HG03159 (cell line): ENCODE results near the gene FRRS1L.
A peak's percentile ranks its signal among the peaks of the same experiment; 100 is the strongest.

Source experiments
- ATAC-seq: cut with Tn5 transposase; IDR thresholded peaks from one replicate; pipeline ENCODE4 v1.9.1; 2021; ENCODE audit warnings: mild to moderate bottlenecking, moderate library complexity; ENCODE audit not compliant: unreplicated experiment

Gene FRRS1L

DNA sequence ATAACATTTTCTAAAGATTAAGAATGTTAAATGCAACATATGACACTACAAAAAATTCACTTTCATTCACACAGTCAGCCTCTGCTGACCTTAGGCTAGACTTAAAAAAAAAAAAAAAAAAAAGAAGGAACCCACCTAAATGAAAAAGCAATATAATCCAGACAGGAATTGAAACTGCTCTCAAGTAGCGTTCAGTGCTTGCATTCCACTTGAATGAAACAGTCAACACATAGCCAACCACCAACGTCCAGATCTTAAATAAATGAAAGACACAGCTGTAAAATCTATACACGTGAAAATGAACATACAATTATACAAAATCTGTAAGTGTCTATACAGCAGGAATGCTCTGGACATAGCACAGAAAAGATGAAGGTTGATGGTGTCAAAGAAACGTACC lies 58.7 kb downstream of the FRRS1L start:
- no peak for ATAC-seq

DNA sequence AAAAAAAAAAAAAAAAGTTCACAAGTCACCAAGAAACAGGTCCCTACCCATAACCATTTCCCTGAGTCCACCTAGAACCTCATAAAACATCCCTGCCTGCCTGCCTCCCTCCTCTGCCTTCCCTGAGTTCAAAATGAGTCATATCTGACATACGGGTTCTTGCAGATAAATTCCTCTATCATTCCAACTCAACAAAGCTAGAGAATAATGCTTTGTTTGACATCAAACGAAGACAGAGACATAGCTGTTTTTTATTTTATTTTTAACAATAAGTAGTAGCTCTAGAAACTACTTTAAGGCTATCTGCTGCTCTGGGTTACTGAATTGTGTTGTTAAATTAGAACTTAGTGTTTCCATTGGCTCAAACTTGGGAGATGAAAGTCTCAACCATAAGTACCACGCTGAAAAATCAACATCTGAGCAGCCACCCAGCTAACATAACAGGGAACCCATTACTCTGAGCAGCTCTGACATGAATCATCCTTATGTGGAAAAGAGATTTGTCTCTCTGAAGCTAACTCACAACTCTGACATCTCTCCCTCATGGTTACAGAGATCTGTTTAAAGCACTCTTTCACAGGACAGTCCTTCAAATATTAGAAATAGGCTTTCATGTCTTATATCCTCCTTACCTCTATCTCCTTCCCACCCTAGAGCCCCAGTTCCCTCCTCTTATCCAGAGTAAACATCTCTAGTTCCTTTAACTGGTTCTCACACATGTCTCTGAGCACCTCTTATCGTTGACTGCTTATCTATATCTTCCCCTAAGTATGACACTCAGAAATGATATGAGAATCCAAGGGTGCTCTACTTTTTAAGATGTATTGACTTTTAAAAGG lies 59.4 kb downstream of the FRRS1L start:
- ATAC-seq = no peak

DNA sequence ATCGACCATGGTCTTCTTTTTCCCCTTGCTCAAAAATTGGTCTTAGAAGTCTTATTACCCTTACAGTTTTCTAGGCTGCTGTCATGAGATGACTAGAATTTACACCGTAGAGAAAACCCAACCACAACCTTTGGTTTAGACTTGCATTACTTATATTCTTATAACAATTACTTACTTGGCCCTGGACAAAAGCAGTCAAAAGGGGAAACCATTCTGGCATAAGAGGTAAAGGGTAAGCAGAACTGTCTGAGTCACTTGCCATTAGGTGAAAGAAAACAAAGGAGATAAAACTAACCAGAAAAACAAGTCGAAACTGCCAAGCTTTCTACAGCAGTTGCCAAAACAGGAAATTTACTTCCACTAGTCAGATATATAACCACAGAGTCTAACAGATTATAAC lies 65.2 kb downstream of the FRRS1L start:
- peak; percentile 84 for ATAC-seq

DNA sequence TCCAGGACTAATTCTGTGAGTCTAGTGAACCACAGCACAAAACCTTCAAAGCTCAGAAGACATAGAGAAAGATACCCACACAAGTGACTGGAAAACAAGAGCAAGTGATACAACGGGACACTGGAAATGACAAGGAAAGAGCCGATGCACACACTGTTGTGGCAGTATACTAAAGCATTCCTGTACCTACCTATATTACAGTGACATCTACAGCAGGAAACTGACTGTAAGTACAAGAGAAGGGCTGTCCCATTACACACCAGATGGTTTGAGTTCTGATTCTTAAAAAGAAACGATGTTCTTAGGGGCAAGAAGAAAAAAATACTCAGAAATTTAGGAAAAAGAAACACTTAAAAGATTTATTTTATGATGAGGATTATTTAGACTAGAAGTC lies 65.8 kb downstream of the FRRS1L start:
- no peak for ATAC-seq

DNA sequence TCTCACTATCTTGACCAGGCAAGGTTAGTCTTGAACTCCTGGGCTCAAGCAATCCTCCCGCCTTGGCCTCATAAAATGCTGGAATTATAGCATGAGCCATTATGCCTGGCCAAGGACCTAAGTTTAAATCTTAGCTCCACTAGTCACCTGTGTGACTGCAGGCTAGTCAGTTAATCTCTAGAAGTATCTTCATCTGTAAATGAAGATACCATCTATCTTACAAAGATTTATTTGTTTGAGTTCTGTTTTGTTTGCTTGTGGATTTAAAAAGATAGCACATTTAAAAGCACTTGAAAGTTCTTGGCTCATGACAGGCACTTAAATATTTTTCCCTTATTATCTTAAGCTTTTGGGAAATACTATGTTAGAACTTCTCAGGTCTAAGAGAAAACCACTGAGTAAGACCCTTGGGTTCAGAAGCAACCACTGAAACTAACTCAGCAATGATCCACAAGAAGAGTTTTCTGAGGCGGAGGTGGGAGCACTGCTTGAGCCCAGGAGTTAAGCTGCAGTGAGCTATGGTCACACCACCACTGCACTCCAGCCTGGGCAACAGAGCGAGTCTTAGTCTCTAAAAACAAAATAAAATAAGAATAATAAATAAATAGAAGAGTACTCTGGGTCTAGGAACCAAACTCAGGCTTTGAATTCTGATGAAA lies 66.4 kb downstream of the FRRS1L start:
- ATAC-seq = no peak

DNA sequence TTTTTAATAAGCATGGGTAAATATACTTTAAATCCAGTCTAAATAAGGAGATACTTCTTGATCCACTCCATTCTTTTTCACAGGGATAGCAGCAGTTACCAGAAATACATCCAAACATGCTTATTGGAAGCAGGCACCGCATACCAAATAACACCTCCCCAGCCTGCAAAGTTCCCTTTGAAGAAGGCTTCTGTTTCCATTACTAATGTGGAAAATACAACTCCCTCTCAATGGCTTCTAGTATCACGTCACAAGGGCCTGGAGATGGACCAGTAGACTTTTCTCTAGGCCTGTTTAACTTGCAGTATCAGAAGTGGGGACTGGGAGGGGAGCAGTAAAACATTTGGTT lies 68.1 kb downstream of the FRRS1L start:
- no peak for ATAC-seq

DNA sequence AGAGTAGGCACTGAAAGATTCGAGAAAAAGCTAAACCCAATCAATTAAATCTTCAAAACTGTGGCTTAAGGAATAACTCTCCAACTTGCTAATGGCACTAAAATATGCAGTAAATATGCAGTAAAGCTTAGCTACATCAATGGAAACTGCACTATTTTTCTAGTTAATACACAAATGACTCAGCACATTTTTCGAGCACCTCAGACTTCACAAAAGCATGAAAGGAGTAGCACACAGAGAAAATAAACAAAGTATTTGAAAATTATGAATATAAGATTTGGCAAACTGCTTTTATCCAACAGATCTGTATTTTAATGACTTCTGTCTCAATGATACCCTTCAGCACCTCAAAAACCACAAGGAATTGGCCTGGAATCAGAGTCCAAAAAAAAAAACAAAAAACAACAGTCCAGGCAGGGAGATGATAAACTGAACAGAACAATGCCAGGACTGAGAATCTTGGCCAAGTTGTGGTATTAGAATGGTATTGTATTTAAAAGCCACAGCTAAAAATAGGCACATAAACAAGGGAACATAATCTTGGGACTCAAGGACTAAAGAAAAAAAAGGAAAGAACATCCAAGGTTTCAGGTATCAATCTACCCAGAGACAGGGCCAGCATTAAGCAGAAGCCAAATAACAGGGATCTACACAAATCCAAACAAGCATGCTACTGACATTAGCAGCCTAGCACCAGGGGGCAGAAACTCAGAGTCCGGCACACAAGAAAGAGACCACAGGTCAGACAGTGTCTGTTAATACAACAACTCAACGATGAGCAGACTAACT lies 68.7 kb downstream of the FRRS1L start:
- no peak for ATAC-seq

DNA sequence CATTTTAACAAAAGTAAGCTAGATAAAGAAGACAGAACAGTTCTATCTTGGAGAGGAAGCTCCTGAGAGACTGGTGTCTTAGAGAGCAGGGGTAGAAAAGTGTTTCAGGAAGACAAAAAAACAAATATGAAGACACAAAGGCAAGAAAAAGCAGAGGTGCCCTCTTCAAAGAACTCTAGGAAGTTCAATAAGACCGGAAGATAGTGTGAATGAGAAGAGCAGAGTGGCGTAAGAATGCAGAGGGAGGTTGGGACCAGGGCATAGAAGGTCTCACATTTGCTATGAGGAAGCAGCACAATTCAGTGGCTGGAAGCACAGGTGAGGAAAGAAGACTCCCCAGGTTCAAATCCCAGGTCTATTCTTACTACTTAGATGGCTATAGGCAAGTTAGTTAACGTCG lies 69.9 kb downstream of the FRRS1L start:
- no peak for ATAC-seq

DNA sequence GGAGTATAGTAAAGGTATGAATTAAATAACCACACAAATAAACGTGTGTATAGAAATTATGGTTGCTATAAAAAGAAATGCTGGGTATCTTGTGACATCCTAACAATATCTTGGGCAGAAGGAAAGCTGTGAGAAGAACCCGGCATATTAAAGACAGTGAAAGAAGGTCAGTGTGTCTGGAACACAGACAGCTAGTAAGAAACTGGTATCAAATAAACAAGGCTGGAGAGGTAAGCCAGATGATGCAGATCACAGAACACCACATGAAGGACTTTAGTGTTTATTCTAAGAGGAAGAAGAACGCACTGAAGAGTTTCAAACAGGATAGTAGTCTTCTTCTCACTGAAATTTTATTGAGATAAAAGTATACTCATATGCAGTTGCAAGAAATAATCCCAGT lies 71.7 kb downstream of the FRRS1L start:
- no peak for ATAC-seq

DNA sequence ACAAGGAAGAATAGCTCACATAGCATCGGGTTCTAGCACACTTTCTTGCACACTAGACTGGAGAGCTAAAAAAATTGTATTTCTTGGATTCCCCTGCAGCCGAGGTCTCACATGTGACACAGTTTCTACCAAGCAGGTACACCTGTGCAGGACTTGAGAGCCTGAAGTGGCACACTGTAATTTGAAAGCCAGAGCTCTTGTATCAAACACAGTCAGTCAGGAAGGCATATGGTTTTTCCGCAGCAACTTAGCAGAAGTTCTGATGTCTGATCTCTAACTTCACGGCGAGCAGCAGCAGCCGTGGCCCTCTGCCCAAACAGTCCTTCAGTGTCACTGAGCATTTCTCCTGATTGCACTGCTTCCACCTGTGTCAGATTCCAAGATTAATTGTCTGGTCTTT lies 72.8 kb downstream of the FRRS1L start:
- no peak for ATAC-seq

DNA sequence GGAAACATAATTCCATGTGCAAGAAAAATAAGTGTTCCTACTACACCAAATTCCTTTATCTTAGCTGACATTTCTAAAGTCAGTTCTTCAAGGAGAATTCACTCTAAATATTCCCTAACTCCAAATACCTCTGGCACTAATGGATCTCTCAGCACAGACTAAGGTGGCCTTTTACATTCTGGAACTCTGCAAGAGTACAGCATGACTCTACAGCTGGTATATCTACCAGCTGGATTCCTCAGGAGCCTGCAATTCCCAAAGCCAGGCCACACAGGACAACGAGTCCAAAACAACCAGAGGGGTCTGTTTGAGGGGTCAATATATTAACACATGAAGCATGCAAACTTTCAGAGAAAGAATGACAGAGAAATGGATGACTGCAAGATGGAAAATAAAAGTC lies 74.5 kb downstream of the FRRS1L start:
- no peak for ATAC-seq

DNA sequence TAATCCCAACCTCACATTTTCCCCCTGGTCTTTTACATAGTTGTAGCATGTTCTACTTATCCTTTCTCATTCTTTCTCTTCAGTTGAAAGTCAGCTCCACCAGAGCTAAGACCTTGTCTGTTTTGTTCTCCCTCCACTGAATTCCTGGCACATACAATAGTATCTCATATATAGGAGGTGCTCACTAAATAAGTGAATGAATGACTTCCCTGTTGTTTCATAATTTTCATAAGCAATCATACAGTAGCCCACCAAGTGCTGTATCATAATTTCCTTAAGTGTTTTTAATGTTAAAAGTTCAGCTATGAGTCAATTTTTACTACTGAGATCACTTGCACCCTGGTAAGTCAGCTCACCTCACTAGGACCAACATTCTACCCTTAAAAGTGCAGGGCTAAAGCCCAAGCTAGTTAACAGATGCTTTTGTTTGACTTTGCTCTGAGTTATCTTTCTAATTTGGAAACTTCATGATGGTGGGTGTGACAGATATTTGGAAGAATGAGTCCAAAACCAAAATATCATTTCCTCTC lies 74.9 kb downstream of the FRRS1L start:
- no peak for ATAC-seq

DNA sequence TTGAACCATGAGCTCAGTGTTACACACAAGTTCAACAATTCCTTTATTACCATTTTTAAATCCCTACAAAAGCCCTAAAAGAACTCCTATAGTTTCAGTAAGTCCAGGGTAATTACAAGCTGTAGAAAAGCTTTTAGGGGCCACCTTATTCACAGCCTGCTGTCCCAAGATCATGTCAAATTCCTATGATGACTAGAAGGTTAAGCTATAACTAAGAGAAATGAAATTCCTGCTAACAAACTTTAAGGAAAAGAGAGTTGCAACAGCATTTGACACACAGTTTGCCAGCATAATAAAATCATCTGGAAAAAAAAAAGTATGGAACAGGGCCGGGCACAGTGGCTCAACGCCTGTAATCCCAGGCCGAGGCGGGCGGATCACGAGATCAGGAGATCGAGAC lies 78.8 kb downstream of the FRRS1L start:
- ATAC-seq = no peak

DNA sequence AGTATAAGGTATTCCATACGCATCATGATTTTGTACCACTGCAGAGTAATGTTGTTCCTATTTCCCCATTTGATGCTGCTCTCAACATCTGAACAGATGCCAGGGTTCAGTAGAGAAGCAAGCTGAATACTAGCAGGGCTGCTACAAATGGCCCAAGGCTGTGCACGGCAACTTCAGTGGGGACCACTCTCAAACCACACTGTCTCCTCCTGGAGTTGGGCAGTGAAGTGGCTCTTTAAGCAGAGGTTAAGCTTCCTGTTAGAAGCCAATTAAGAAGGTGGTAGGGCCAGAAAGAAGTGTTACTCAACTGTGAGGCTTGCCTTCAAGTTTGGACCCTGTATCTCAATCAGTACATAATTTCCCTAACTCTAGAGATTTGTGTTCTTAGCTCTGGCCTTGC lies 79.3 kb downstream of the FRRS1L start:
- ATAC-seq = no peak

DNA sequence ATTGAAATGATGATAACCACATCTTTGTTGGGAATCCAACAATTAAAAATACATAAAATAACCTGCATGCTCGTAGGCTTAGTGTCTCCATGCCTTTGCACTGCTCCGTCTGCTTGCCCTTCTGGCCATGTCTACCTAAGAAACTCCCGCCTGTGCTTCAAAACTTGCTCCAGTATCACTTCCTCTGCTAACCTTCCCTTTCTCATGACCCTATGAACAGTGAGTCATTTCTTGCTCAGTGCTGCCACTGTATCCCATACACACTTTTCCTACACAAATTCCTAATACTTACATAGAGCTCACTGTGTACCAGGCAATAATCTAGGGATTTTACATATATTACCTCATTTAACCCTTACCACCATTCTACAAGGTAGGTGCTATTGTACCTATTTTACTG lies 80.8 kb downstream of the FRRS1L start:
- ATAC-seq = peak; percentile 70

DNA sequence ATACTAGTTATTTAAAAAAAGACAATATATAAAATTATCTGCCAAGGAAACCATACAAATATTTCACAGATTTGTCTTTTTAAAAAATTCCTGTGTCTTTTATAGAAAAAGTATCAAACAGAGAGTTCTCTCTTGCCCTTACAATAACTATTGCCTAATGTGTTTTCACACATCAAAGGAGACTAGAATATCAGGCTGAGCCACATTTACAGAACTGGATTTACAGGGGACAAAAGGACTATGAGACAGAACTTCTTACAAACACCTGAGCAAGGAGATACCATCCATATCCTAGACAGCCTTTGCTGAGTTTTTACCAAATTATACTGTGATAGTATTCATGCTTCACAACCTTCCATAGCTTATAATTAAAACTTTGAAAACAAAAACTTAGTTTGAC lies 81.5 kb downstream of the FRRS1L start:
- no peak for ATAC-seq

DNA sequence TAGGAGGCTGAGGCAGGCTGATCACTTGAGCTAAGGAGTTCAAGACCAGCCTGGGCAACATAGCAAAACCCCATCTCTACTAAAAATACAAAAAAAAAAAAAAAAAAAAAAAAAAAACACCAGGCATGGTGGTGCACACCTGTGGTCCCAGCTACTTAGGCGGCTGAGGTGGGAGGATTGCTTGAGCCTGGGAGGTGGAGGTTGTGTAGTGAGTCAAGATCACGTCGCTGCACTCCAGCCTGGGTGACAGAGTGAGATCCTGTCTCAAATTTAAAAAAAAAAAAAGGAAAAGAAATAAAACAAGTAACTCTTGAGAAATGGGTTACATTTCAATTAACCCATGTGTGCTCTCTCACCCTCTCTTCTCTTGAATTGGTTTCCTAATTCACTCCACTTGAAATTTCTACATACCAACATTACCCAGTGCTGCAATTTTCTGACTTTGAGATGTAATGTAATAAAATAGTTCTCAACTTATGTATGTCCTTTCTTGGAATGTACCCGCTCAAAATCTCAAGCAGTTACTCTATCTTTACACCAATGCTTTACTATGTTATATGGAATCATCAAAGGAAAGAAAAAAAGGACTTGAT lies 83.1 kb downstream of the FRRS1L start:
- ATAC-seq = no peak

DNA sequence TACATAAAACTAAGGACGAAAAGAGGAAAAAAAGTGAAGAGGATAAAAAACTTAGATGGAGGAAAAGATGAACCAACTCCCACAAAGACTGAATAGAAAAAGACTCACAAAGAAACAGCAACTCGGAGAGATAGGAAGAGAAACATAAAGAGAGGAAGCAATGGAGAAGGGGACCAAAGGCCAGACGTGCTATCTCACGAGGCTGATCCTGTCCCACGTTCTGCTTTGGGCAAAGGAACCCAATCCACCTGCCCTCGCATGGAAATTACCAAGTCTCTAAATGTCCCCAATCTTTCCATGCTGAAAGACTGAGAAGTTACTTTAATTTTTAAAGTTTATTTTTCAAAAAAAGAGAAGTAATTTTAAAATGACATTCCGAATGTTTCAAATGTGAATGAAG lies 83.9 kb downstream of the FRRS1L start:
- ATAC-seq = no peak

DNA sequence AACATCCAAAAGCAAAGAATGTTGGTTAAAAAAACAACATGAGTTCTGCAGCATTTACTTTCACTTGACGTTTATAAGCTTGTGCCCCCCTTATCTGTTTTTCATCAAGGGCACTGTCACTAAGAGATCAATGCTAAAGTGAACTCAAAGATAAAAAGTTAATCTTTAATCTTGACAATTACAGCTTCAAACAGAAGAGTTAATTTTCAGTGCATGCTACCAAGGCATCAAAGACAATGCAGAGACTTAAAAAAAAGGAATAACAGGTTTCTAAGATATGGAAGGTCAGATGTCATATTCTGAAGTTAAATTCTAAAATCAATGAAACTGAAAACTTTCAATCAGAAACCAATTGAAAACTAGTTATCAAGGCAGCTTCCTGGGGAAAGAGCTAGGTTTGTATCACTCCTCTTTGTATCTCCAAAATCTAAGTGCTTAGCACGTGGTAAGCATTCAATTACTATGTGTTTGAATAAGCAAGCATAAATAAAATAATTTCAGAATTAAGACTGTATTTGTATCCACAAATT lies 84.9 kb downstream of the FRRS1L start:
- no peak for ATAC-seq
